ENCODE results near the gene TBCA.

Gene TBCA

GRCh38 chr5:77641397-77641943 lies 134.7 kb downstream of the TBCA start:
- no peak for DNase-seq
